GM12878 (cell line): ENCODE measurements around the gene PCK2. TPM values are rescaled to one million over a fixed set of nuclear protein-coding genes. Genes with fewer than 3 reads are reported as not detected.

ENCODE experiments used
- ASH2L ChIP-seq: fragments of 300-600, 200-600 bp; sonication (generic); IDR thresholded peaks from 2 replicates; pipeline ENCODE4 v1.6.1; 2017; ENCODE audit warnings: low read depth, mild to moderate bottlenecking, borderline replicate concordance
- ATF7 ChIP-seq: fragments of 450-650 bp; IDR thresholded peaks from 2 replicates; pipeline ENCODE4 v1.6.1; 2016; ENCODE audit warnings: low read depth, mild to moderate bottlenecking
- BMI1 ChIP-seq: fragments of 450-650 bp; IDR thresholded peaks from 2 replicates; pipeline ENCODE4 v1.6.1; 2016; ENCODE audit warnings: mild to moderate bottlenecking, moderate library complexity, borderline replicate concordance
- CHD4 ChIP-seq: fragments of 200-600 bp; sonication (generic); IDR thresholded peaks from 2 replicates; pipeline ENCODE4 v1.6.1; 2016; ENCODE audit warnings: mild to moderate bottlenecking
- DPF2 ChIP-seq: fragments of 450-650 bp; IDR thresholded peaks from 2 replicates; pipeline ENCODE4 v1.6.1; 2017; ENCODE audit warnings: mild to moderate bottlenecking
- GATAD2B ChIP-seq: fragments of 450-650 bp; conservative IDR thresholded peaks from 2 replicates; pipeline ENCODE4 v1.6.1; 2017; ENCODE audit warnings: low read depth, mild to moderate bottlenecking, moderate library complexity
- HCFC1 ChIP-seq: fragments of 150-350 bp; IDR thresholded peaks from 2 replicates; pipeline ENCODE4 v1.6.1; 2014; ENCODE audit warnings: low read length
- HDAC2 ChIP-seq: fragments of 200-600 bp; sonication (generic); IDR thresholded peaks from 2 replicates; pipeline ENCODE4 v1.6.1; 2017
- JUNB ChIP-seq: IDR thresholded peaks from 2 replicates; pipeline ENCODE4 v1.6.1; 2016; ENCODE audit warnings: antibody characterized with exemption, mild to moderate bottlenecking
- MTA2 ChIP-seq: fragments of 450-650 bp; IDR thresholded peaks from 2 replicates; pipeline ENCODE4 v1.6.1; 2016; ENCODE audit warnings: low read depth, mild to moderate bottlenecking, moderate library complexity
- MXI1 ChIP-seq: fragments of 150-350 bp; IDR thresholded peaks from 2 replicates; pipeline ENCODE4 v1.6.1; 2011; ENCODE audit warnings: low read depth, mild to moderate bottlenecking, inconsistent platforms, low read length, improper control_type of control experiment
- MYC ChIP-seq: IDR thresholded peaks from 2 replicates; pipeline ENCODE4 v1.6.1; 2011; ENCODE audit warnings: mild to moderate bottlenecking, low read length, moderate library complexity, inconsistent platforms; ENCODE audit not compliant: insufficient read depth, insufficient replicate concordance, insufficient read length, severe bottlenecking
- PML ChIP-seq: IDR thresholded peaks from 2 replicates; pipeline ENCODE4 v1.6.1; 2012; ENCODE audit warnings: low read length, inconsistent platforms
- POLR2AphosphoS5 ChIP-seq: IDR thresholded peaks from 2 replicates; pipeline ENCODE4 v1.6.1; 2011; ENCODE audit warnings: mild to moderate bottlenecking, low read length, inconsistent platforms
- POU2F2 ChIP-seq: IDR thresholded peaks from 3 replicates; pipeline ENCODE4 v1.6.1; 2011; ENCODE audit warnings: low read depth, mild to moderate bottlenecking, low read length, borderline replicate concordance
- RAD21 ChIP-seq: IDR thresholded peaks from 2 replicates; pipeline ENCODE4 v1.6.1; 2011; ENCODE audit warnings: mild to moderate bottlenecking, low read depth, low read length, moderate library complexity; ENCODE audit not compliant: insufficient read depth
- SIX5 ChIP-seq: IDR thresholded peaks from 2 replicates; pipeline ENCODE4 v1.6.1; 2011; ENCODE audit warnings: mild to moderate bottlenecking, low read depth, low read length, moderate library complexity; ENCODE audit not compliant: severe bottlenecking
- SMC3 ChIP-seq: IDR thresholded peaks from 2 replicates; pipeline ENCODE4 v1.6.1; 2011; ENCODE audit warnings: low read length, improper control_type of control experiment, borderline replicate concordance
- TAF1 ChIP-seq: IDR thresholded peaks from 2 replicates; pipeline ENCODE4 v1.6.1; 2011; ENCODE audit warnings: mild to moderate bottlenecking, low read depth, low read length, borderline replicate concordance
- TCF3 ChIP-seq: IDR thresholded peaks from 2 replicates; pipeline ENCODE4 v1.6.1; 2012; ENCODE audit warnings: low read depth, mild to moderate bottlenecking, low read length, borderline replicate concordance; ENCODE audit not compliant: insufficient read depth
- YY1 ChIP-seq: IDR thresholded peaks from 2 replicates; pipeline ENCODE4 v1.6.1; 2011; ENCODE audit warnings: low read depth, mild to moderate bottlenecking, low read length
- polyA plus RNA-seq, 11 experiments: library from polyadenylated mRNA; depleted of rRNA in 4 of 11; unstranded in 6 of 11; stranded (reverse) in 5 of 11; fragments of >200 nt; fragmentation: Nextera tagmentation in 4 of 11; fragmentation: Illumina TruSeq in 1 of 11; extraction: Ambion mirVana in 4 of 11; extraction: Trizol in 1 of 11; gene quantifications; 1 replicate in 1 of 11; 2 replicates in 10 of 11; pipeline versions ENCODE4 v1.2.1 to v1.2.3, GENCODE V29; 2011 to 2016; ENCODE audit warnings: inconsistent platforms in 2 of 11, missing spikeins in 2 of 11, low read depth in 1 of 11
- total RNA-seq, 4 experiments: library from RNA; depleted of rRNA in 3 of 4; stranded (reverse); fragments of >200 nt in 3 of 4; fragmentation: Illumina TruSeq in 1 of 4; extraction: Trizol in 1 of 4; gene quantifications; 2 replicates each; pipeline versions ENCODE4 v1.2.1 to v1.2.3, GENCODE V29; 2013 to 2021
- TF ChIP-seq, protein P1 (sequence below): IDR thresholded peaks from 2 replicates; pipeline ENCODE4 v1.6.1; 2012; ENCODE audit warnings: mild to moderate bottlenecking, low read depth, low read length
- TF ChIP-seq, protein P2 (sequence below): fragments of 450-650 bp; formaldehyde crosslinking; IDR thresholded peaks from 2 replicates; pipeline ENCODE4 v1.4.0; 2022; ENCODE audit warnings: mild to moderate bottlenecking, moderate library complexity

The PCK2 gene
- total and polyA plus RNA-seq, 10 of the 15 experiments (the other 5 are each of a cell fraction or from before 2014, with no cell fraction given), result 6.6 to 110 (median 44.6) TPM

DNA sequence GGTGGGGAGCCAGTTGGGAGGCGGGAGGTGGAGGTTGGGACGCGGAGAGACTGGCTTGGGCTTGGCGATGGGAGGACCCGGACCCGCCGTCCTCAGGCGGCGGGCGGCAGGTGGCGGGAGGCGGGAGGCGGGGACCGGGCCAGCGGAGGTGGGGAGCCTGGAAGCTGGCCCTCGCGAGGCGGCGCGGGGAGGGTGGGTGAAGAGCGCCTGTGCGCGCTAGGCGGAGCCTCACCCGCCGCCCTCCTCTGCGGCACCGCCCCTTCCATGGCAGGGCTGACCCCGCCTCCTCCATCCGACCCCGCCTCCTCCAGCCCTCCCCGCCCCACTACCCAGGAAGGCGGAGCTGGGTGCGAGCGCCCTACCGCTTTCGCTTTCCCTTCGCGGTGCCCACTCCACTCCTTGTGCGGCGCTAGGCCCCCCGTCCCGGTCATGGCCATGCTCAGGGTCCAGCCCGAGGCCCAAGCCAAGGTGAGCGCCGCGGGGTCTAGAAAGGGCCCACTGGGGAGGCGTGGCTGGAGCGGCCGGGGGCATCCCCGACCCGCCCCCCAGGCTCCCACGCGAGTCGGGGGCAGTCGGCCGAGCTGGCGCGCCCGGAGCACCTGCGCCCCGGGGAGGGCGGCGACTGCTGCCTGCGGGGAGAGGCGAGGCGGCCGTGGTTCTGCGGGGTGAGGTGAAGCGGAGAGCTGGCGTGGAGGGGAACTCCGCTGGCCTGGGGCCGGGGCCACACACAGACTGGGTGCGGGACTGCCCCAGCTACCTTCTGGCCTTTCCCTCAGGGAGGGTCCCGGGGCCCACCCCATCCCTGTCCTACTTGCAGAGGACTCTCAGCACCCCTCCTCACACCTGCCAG, 41.9 kb downstream of the PCK2 start, which contains the start of gene PSME1 (continued):
- TF ChIP-seq, protein P1, sequence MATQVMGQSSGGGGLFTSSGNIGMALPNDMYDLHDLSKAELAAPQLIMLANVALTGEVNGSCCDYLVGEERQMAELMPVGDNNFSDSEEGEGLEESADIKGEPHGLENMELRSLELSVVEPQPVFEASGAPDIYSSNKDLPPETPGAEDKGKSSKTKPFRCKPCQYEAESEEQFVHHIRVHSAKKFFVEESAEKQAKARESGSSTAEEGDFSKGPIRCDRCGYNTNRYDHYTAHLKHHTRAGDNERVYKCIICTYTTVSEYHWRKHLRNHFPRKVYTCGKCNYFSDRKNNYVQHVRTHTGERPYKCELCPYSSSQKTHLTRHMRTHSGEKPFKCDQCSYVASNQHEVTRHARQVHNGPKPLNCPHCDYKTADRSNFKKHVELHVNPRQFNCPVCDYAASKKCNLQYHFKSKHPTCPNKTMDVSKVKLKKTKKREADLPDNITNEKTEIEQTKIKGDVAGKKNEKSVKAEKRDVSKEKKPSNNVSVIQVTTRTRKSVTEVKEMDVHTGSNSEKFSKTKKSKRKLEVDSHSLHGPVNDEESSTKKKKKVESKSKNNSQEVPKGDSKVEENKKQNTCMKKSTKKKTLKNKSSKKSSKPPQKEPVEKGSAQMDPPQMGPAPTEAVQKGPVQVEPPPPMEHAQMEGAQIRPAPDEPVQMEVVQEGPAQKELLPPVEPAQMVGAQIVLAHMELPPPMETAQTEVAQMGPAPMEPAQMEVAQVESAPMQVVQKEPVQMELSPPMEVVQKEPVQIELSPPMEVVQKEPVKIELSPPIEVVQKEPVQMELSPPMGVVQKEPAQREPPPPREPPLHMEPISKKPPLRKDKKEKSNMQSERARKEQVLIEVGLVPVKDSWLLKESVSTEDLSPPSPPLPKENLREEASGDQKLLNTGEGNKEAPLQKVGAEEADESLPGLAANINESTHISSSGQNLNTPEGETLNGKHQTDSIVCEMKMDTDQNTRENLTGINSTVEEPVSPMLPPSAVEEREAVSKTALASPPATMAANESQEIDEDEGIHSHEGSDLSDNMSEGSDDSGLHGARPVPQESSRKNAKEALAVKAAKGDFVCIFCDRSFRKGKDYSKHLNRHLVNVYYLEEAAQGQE, result no peak
- TF ChIP-seq PML (no peak; the same call in 1 of the 2 replicates), HDAC2 (no peak), TCF3 (no peak), CHD4 (no peak), BMI1 (no peak), JUNB (no peak), ATF7 (no peak), POLR2AphosphoS5 (peak; percentile 65; the same call in 1 of the 2 replicates), MYC (no peak), POU2F2 (no peak), RAD21 (no peak), HCFC1 (0 out of 2 replicates have a peak, but pooled peaks have one; percentile 17), TAF1 (peak; percentile 63; the same call in 1 of the 2 replicates), GATAD2B (peak; percentile 97), DPF2 (peak; percentile 91), SIX5 (no peak), SMC3 (no peak), ASH2L (peak; percentile 88; the same call in 1 of the 2 replicates), MXI1 (peak; percentile 84), YY1 (no peak), MTA2 (no peak)
- TF ChIP-seq, protein P2, sequence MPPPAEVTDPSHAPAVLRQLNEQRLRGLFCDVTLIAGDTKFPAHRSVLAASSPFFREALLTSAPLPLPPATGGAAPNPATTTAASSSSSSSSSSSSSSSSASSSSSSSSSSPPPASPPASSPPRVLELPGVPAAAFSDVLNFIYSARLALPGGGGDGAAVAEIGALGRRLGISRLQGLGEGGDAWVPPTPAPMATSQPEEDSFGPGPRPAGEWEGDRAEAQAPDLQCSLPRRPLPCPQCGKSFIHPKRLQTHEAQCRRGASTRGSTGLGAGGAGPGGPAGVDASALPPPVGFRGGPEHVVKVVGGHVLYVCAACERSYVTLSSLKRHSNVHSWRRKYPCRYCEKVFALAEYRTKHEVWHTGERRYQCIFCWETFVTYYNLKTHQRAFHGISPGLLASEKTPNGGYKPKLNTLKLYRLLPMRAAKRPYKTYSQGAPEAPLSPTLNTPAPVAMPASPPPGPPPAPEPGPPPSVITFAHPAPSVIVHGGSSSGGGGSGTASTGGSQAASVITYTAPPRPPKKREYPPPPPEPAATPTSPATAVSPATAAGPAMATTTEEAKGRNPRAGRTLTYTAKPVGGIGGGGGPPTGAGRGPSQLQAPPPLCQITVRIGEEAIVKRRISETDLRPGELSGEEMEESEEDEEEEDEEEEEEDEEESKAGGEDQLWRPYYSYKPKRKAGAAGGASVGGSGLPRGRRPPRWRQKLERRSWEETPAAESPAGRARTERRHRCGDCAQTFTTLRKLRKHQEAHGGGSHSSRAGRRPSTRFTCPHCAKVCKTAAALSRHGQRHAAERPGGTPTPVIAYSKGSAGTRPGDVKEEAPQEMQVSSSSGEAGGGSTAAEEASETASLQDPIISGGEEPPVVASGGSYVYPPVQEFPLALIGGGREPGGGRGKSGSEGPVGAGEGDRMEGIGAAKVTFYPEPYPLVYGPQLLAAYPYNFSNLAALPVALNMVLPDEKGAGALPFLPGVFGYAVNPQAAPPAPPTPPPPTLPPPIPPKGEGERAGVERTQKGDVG (CRISPR knock-in tag), result no peak
